ENCODE results near the gene PI4KB.

PI4KB gene

DNA sequence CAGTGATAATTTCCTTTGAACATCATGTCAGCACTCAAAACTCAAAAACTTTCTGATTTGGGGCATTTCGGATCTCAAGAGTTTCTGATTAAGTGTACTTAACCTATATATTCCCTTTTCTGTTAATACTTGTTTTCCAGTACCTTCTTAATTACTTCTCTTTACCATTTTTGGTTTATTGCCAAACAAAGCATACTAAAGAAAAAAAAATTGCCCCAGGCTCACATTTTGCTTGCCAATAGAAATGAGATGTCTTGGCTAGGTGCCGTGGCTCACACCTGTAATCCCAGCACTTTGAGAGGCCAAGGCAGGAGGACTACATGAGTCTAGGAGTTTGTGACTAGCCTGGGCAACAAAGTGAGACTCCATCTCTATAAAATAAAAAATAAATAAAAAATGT, 67.9 kb downstream of the PI4KB start:
- no peak for DNase-seq (ENCODE audit: low spot score)
- TF ChIP-seq, protein P1, sequence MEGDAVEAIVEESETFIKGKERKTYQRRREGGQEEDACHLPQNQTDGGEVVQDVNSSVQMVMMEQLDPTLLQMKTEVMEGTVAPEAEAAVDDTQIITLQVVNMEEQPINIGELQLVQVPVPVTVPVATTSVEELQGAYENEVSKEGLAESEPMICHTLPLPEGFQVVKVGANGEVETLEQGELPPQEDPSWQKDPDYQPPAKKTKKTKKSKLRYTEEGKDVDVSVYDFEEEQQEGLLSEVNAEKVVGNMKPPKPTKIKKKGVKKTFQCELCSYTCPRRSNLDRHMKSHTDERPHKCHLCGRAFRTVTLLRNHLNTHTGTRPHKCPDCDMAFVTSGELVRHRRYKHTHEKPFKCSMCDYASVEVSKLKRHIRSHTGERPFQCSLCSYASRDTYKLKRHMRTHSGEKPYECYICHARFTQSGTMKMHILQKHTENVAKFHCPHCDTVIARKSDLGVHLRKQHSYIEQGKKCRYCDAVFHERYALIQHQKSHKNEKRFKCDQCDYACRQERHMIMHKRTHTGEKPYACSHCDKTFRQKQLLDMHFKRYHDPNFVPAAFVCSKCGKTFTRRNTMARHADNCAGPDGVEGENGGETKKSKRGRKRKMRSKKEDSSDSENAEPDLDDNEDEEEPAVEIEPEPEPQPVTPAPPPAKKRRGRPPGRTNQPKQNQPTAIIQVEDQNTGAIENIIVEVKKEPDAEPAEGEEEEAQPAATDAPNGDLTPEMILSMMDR (IDR thresholded peaks at IDR 0.05; ENCODE audit: borderline replicate concordance, control extremely low read depth, extremely low read depth, insufficient read depth, missing control alignments), result no peak
- in situ Hi-C loops (cut with MboI; ENCODE audit: low sequenced_read_pairs, unreplicated experiment), result no loop called here

DNA sequence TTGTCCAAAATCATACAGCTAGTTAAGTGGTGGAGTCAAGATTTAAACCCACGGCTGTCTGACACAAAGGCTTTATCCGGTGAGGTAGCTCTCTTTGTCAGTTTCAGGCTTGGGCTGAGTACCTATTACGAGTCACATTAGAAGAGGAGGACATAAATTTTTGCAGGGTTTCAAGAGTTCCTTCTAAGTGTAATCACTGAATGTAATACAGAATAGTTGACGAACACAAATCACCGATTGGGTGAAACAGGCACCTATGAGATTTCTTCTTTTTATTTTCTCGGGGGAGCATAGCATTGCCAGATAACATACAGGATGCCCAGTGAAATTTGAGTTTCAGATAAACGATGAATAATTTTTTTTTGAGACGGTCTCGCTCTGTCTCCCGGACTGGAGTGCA, 71.8 kb downstream of the PI4KB start:
- in situ Hi-C loops (cut with MboI; ENCODE audit: low sequenced_read_pairs, unreplicated experiment), result no loop called here
- DNase-seq (ENCODE audit: low spot score), result no peak

DNA sequence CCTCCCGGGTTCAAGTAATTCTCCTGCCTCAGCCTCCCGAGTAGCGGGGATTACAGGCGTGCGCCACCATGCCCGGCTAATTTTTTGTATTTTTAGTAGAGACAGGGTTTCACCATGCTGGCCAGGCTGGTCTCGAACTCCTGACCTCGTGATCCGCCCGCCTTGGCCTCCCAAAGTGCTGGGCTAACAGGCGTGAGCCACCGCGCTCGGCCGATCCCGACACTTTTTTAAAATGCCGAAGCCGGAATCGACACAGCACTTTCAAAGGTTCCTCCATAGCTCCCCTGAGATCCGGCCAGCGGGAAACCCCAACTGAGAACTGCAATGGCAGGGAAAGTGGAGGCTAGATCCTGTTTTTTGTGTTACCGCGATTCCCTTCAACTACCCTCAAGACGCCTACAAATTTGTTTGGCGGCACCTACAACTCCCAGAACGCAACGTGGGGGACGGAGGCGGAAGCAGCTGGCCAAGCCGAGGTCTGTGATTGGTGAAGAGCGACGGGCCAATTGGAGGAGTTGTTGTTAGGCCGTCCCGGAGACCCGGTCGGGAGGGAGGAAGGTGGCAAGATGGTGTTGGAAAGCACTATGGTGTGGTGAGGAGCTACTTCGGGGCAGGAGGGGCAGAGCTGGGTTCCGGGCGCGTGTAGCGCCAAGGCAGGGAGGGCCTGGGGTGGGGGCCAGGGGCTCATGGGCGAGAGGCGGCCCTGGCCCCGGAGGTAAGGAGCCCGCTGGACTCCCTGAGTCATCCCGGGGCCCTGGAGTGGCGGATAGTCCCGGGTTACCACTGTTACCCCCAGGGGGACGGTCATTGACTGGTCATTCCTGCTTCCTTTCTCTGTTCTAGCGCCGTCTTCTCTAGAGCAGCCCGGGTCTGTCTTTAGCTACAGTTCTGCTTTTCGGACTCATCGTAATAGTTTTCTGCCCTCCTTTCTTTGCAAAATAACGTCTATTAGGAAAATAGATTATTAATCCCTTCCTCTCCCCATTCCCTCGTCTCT, 72.7 kb downstream of the PI4KB start, which contains the start of gene PSMD4:
Gene PSMD4, plus strand, starts transcription at position 518 of the 997 bp plus-strand sequence. Its CDS starts 49 bp downstream, at position 567.
- TF ChIP-seq, protein P1 (IDR thresholded peaks at IDR 0.05; ENCODE audit: borderline replicate concordance, control extremely low read depth, extremely low read depth, insufficient read depth, missing control alignments), result no peak
- DNase-seq (ENCODE audit: low spot score), result peak; percentile 99
- in situ Hi-C loops (cut with MboI; ENCODE audit: low sequenced_read_pairs, unreplicated experiment), result no loop called here

More for the DNA sequence above, 71.8 kb downstream of the PI4KB start:
- TF ChIP-seq, protein P1 (IDR thresholded peaks at IDR 0.05; ENCODE audit: borderline replicate concordance, control extremely low read depth, extremely low read depth, insufficient read depth, missing control alignments), result no peak

DNA sequence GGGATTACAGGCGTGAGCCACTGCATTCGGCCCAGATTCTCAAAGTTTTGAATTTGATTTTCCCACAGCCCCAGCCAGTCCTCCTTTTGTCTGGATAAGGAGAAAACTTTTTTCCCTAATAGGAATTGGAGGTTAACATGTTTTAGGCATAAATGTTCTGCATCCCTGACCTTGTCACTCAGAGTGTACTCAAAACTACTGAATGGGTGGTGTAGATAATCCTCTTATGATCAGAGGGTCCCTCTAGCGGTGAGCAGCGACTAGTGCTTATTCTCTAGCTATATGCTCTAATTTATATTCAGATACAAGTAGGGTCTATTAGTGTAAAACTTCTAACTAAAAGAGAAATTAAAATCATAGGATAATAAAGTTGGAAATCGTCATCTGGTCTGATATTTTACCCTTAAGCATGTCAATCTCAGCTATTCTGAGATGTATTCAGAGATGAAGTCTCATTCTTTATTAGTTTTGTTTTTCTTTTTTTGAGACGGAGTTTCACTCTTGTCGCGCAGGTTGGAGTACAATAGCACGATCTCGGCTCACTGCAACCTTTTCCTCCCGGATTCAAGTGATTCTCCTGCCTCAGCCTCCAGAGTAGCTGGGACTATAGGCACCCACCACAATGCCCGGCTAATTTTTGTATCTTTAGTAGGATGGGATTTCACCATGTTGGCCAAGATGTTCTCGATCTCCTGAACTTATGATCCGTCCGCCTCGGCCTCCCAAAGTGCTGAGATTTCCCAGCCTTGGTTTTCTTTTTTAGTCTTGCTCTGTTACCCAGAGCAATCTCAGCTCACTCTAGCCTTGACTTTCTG, 75.4 kb downstream of the PI4KB start:
- in situ Hi-C loops (cut with MboI; ENCODE audit: low sequenced_read_pairs, unreplicated experiment), result no loop called here
- DNase-seq (ENCODE audit: low spot score), result peak; percentile 81
- TF ChIP-seq, protein P1 (IDR thresholded peaks at IDR 0.05; ENCODE audit: borderline replicate concordance, control extremely low read depth, extremely low read depth, insufficient read depth, missing control alignments), result peak; percentile 79

DNA sequence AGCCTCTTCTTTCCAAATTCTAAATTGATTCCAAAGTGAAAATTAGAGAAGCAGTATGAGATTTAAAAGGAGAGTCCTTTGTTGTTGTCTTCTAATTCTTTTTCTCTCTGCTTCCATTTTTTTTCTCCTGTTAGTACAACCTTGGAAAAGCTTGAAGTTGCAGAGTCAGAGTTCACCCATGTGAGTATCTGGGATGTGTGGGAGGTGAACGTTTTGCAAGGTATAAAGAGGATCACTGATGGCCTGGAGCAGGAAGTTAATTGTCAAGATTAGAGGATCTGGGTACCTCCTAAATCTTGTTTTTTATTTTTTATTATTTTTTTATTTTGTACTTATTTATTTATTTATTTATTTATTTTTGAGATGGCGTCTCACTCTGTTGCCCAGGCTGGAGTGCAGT, 80.4 kb downstream of the PI4KB start:
- in situ Hi-C loops (cut with MboI; ENCODE audit: low sequenced_read_pairs, unreplicated experiment), result no loop called here
- no peak for DNase-seq (ENCODE audit: low spot score)
- TF ChIP-seq, protein P1 (IDR thresholded peaks at IDR 0.05; ENCODE audit: borderline replicate concordance, control extremely low read depth, extremely low read depth, insufficient read depth, missing control alignments), result no peak

DNA sequence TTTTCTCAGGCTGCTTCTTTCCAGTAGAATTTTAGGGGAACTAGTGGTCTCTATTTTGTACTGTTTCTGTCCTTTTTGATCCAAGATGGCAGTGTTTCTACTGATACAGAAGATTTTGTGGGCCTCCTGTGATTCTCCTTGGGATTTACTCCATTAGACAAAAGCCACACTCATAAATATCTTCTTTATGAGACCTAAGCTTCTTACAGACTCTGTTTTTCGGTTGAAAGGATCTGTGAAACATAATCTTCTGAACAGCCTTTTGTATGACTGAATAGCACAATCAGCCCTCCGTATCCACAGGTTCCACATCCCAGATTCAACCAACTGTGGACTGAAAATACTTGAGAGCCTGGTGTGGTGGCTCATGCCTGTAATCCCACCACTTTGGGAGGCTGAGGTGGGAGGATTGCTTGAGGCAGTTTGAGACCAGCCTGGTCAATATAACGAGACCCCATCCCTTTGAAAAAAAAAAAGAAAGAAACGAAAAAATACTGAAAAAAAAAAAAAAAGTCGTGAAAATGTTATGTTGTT, 83.5 kb downstream of the PI4KB start:
- TF ChIP-seq, protein P1 (IDR thresholded peaks at IDR 0.05; ENCODE audit: borderline replicate concordance, control extremely low read depth, extremely low read depth, insufficient read depth, missing control alignments), result no peak
- in situ Hi-C loops (cut with MboI; ENCODE audit: low sequenced_read_pairs, unreplicated experiment), result no loop called here
- no peak for DNase-seq (ENCODE audit: low spot score)
